ENCODE measurements around the gene PSAP.

PSAP gene

GRCh38 chr10:71805776-71806703 is 45.0 kb downstream of the PSAP start:
- DNase-seq = no peak

- DNase-seq = peak; percentile 76
Measured at GRCh38 chr10:71804077-71804476, 47.0 kb downstream of the PSAP start.

DNA sequence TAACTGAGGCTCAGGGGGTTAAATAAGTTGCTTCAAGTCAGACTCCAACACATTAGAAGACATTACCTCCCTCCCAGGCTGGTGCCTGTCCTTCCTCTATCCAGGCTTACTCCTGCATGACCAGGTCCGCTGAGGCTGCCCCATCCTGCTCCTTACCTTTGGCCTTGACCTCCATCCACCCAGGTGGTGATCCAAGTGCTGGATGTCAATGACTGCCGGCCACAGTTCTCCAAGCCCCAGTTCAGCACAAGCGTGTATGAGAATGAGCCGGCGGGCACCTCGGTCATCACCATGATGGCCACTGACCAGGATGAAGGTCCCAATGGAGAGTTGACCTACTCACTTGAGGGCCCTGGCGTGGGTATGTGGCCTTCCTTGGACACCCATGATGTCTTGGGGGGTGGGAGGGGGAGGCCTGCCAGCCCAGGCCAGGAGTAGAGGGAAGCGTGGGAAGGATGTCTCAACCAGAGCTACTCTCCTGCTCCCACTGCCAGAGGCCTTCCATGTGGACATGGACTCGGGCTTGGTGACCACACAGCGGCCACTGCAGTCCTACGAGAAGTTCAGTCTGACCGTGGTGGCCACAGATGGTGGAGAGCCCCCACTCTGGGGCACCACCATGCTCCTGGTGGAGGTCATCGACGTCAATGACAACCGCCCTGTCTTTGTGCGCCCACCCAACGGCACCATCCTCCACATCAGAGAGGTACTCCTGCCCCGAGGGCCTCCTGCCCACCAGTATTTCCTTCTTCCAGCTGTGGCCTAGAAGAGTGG is 48.1 kb downstream of the PSAP start:
- no peak for DNase-seq

GRCh38 chr10:71802235-71802634 is 48.8 kb downstream of the PSAP start:
- no peak for DNase-seq

- DNase-seq = no peak
Measured at GRCh38 chr10:71801361-71801760, 49.7 kb downstream of the PSAP start.

GRCh38 chr10:71799608-71800453 is 51.2 kb downstream of the PSAP start:
- no peak for DNase-seq

GRCh38 chr10:71799112-71799511 is 51.9 kb downstream of the PSAP start:
- no peak for DNase-seq

DNA sequence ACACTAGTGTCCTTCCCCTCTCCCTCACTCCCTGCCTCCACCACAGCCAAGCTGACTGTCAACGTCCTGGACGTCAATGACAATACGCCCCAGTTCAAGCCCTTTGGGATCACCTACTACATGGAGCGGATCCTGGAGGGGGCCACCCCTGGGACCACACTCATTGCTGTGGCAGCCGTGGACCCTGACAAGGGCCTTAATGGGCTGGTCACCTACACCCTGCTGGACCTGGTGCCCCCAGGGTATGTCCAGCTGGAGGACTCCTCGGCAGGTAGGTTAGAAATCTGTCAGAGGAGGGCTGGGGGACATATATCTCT is 52.8 kb downstream of the PSAP start:
- no peak for DNase-seq

DNA sequence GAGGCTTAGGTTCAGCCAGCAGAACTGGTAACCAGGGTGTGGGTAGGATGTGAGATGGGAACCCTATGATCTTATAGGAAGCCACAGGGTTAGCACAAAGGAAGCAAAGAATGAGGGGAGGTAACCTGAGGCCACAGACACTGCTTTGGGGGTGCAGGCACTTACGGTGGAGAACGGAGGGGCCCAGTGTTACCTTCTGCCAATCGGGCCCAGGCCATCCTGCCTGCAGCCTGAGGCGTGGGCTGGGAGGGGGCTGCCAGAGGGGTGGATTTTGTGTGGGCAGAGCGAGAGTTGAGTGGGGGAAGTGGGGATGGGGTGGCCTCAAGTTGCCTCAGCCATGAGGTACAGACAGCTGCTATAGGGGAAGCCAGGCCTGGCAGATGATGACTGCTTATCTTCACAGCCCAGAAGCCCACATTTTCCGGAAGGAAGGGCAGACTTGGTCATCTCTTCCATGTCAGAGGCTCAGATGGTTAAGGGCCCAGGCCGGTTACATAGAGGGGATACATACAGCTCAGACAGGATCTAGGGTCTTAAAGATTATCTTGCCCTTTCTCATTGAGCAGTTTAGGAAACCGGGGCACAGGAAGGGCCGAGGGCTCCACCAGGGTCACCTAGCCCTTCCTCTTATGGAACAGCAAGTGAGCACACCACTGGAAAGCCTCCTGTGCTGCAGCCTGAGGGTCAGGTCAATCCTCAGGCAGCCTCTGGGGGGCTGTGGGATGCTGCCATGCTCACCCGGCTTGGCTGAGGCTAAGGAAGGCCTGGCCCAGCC is 53.3 kb downstream of the PSAP start:
- DNase-seq = peak; percentile 97

- DNase-seq = no peak
Measured at GRCh38 chr10:71796749-71797405, 54.2 kb downstream of the PSAP start.

- DNase-seq = no peak
Measured at GRCh38 chr10:71795248-71795647, 55.8 kb downstream of the PSAP start.

- no peak for DNase-seq
Measured at GRCh38 chr10:71790749-71791440, 60.2 kb downstream of the PSAP start.

- no peak for DNase-seq
Measured at GRCh38 chr10:71789871-71790270, 61.2 kb downstream of the PSAP start.

GRCh38 chr10:71788954-71789353 is 62.1 kb downstream of the PSAP start:
- DNase-seq = no peak

- DNase-seq = no peak
Measured at GRCh38 chr10:71784679-71785272, 66.3 kb downstream of the PSAP start.

GRCh38 chr10:71783917-71784678 is 67.0 kb downstream of the PSAP start:
- DNase-seq = no peak

GRCh38 chr10:71782917-71783490 is 68.0 kb downstream of the PSAP start:
- DNase-seq = no peak

GRCh38 chr10:71782221-71782916 is 68.7 kb downstream of the PSAP start:
- DNase-seq = no peak

DNA sequence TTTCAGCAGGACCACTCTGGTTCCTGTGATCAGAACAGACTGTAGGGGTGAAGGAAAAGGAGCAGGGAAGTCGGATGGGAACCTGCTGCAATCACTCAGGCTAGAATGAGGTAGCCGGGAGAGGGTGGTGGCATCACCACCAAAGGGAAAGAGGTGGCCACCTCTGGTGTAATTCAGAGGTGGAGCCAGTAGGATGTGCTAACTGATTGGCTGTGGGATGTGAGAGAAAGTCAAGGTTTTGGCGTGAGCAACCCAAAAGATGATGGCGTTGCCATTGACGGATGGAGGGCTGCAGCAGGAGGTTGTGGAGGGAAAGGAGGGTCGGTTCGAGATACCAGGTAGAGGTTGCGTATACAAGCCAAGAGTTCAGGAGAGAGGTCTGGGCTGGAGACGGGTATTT is 70.3 kb downstream of the PSAP start:
- DNase-seq = no peak
